Fibroblast of lung (primary cell): ENCODE data around the gene PKP1. TPM values are rescaled to one million over a fixed set of nuclear protein-coding genes. Genes with fewer than 3 reads are reported as not detected.

Source experiments
- DNase-seq, 2 donors: peaks; one replicate each; pipeline versions ENCODE4 v3.0.0 to v3.0.0-alpha.2; 2010; ENCODE audit warnings: low read depth in 2 of 2
- H2AFZ ChIP-seq: 2 replicates; pipeline ENCODE4 v1.5.1; 2012; ENCODE audit warnings: low read length, control low read depth, inconsistent platforms
- H3K27ac ChIP-seq: 2 replicates; pipeline ENCODE4 v1.5.1; 2011; ENCODE audit warnings: low read length, control low read depth; ENCODE audit not compliant: insufficient read depth
- H3K27me3 ChIP-seq: 2 replicates; pipeline ENCODE4 v1.5.1; 2011; ENCODE audit warnings: mild to moderate bottlenecking, low read length; ENCODE audit not compliant: control insufficient read depth, insufficient read depth
- H3K36me3 ChIP-seq: 2 replicates; pipeline ENCODE4 v1.5.1; 2011; ENCODE audit warnings: low read length; ENCODE audit not compliant: control insufficient read depth, insufficient read depth
- H3K4me1 ChIP-seq: 2 replicates; pipeline ENCODE4 v1.5.1; 2011; ENCODE audit warnings: low read length; ENCODE audit not compliant: control insufficient read depth, insufficient read depth; ENCODE audit errors: extremely low read depth
- H3K4me2 ChIP-seq: 2 replicates; pipeline ENCODE4 v1.5.1; 2011; ENCODE audit warnings: low read length, control low read depth; ENCODE audit not compliant: insufficient read depth; ENCODE audit errors: extremely low read depth
- H3K4me3 ChIP-seq, 4 experiments: fragments of 200-600 bp in 1 of 4; sonication (generic) in 1 of 4; replicated peaks in 1 of 4; 2 replicates each; pipeline ENCODE4 v1.5.1; 2011 to 2016; ENCODE audit warnings: low read length in 4 of 4, low read depth in 3 of 4, mild to moderate bottlenecking in 3 of 4, control low read depth in 2 of 4, inconsistent platforms in 1 of 4, mixed read lengths in 1 of 4; ENCODE audit not compliant: insufficient read depth in 1 of 4; ENCODE audit errors: control extremely low read depth in 1 of 4
- H3K79me2 ChIP-seq: 2 replicates; pipeline ENCODE4 v1.5.1; 2012; ENCODE audit warnings: mild to moderate bottlenecking, low read length, inconsistent platforms; ENCODE audit not compliant: control insufficient read depth, insufficient read depth
- H3K9ac ChIP-seq: 2 replicates; pipeline ENCODE4 v1.5.1; 2011; ENCODE audit warnings: mild to moderate bottlenecking, low read length, control low read depth; ENCODE audit not compliant: insufficient read depth
- H3K9me3 ChIP-seq: 2 replicates; pipeline ENCODE4 v1.5.1; 2012; ENCODE audit warnings: low read depth, low read length; ENCODE audit not compliant: control insufficient read depth, insufficient read depth
- H4K20me1 ChIP-seq: 2 replicates; pipeline ENCODE4 v1.5.1; 2011; ENCODE audit warnings: low read length; ENCODE audit not compliant: control insufficient read depth, insufficient read depth; ENCODE audit errors: extremely low read depth
- EZH2 ChIP-seq: IDR thresholded peaks from 2 replicates; pipeline ENCODE4 v1.5.1; 2012; ENCODE audit warnings: low read length, control low read depth, mild to moderate bottlenecking; ENCODE audit errors: missing control alignments
- polyA plus RNA-seq, 2 donors: library from polyadenylated mRNA; depleted of rRNA in 1 of 2; stranded (reverse) in 1 of 2; unstranded in 1 of 2; fragments of >200 nt; gene quantifications; 2 replicates each; pipeline ENCODE4 v1.2.1, GENCODE V29; 2011 to 2012; ENCODE audit warnings: missing spikeins in 1 of 2
- total RNA-seq: library from RNA; depleted of rRNA; stranded (reverse); fragments of >200 nt; gene quantifications from 2 replicates; pipeline ENCODE4 v1.2.1, GENCODE V29; 2014
- TF ChIP-seq, protein P1 (sequence below), 2 donors: IDR thresholded peaks in 1 of 2; conservative IDR thresholded peaks in 1 of 2; 1 replicate in 1 of 2; 2 replicates in 1 of 2; pipeline ENCODE4 v1.5.1; 2011 to 2012; ENCODE audit warnings: low read length in 2 of 2, control low read depth in 1 of 2, inconsistent platforms in 1 of 2, low read depth in 1 of 2, mild to moderate bottlenecking in 1 of 2

The PKP1 gene
- total and polyA plus RNA-seq, 2 donors (not counting 1 experiment from before 2014, with no cell fraction given) = under 0.01 to 0.08 TPM

DNA sequence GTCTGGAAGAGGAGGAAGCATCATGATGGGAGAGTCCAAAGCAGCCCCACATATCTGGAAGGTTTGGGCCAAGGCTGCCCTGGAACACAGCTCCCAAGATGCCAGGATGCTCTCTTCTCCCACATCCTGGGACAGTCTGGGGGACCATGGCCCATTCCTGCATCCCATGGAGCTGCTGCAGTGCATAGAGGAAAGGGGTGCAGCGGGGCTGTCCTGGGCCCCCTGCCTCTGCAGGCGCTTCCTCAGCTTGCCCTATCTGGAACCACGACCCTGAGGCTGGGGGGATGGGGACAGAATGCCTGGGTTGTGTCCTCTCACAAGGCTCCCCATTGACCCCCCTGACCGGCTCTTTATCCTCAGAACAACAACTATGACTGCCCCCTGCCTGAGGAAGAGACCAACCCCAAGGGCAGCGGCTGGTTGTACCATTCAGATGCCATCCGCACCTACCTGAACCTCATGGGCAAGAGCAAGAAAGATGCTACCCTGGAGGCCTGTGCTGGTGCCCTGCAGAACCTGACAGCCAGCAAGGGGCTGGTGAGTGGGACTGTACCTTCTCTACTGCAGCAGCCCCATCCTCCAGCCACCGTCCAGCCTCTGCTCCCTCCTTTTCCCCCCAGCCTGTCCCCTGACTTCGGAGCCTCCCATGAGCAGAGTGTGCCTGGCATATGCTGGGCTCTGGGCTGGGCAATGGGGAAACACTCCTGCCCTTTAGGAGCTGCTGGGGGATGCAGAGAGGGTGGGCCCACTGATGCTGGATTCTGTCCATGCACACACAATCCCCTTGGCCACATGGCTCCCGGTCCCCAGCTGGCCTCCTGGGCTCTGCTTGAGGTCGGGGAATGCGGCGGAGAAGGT lies 39.6 kb downstream of the PKP1 start:
- Histone ChIP-seq H3K9me3 (no peaks in the 10 kb centered on the region), H3K79me2 (no peaks in the 10 kb centered on the region), H2AFZ (no peak overlapping the region), H3K27ac (no peak overlapping the region), H3K9ac (no peak overlapping the region), H3K4me2 (no peak overlapping the region), H3K27me3 (peaks cover 8% of the 10 kb centered on the region), H3K4me1 (no peaks in the 10 kb centered on the region), H3K36me3 (no peaks in the 10 kb centered on the region), H4K20me1 (no peaks in the 10 kb centered on the region), H3K4me3 (no peak overlapping the region)
- DNase-seq = no peak
- TF ChIP-seq EZH2 = no peak
- TF ChIP-seq, protein P1, sequence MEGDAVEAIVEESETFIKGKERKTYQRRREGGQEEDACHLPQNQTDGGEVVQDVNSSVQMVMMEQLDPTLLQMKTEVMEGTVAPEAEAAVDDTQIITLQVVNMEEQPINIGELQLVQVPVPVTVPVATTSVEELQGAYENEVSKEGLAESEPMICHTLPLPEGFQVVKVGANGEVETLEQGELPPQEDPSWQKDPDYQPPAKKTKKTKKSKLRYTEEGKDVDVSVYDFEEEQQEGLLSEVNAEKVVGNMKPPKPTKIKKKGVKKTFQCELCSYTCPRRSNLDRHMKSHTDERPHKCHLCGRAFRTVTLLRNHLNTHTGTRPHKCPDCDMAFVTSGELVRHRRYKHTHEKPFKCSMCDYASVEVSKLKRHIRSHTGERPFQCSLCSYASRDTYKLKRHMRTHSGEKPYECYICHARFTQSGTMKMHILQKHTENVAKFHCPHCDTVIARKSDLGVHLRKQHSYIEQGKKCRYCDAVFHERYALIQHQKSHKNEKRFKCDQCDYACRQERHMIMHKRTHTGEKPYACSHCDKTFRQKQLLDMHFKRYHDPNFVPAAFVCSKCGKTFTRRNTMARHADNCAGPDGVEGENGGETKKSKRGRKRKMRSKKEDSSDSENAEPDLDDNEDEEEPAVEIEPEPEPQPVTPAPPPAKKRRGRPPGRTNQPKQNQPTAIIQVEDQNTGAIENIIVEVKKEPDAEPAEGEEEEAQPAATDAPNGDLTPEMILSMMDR (conservative IDR thresholded peaks at IDR 0.05 in 1 of 2, IDR thresholded peaks at IDR 0.05 in 1 of 2; ENCODE audit: low read depth in 1 of 2, low read length in 2 of 2) = no peak

GRCh38 chr1:201324306-201324705 lies 41.0 kb downstream of the PKP1 start:
- Histone ChIP-seq H3K4me1 (no peaks in the 10 kb centered on the region), H3K79me2 (no peaks in the 10 kb centered on the region), H3K27me3 (peaks cover 11% of the 10 kb centered on the region), H3K9ac (no peak overlapping the region), H3K27ac (no peak overlapping the region), H3K4me3 (no peak overlapping the region), H3K36me3 (no peaks in the 10 kb centered on the region), H3K4me2 (no peak overlapping the region), H4K20me1 (no peaks in the 10 kb centered on the region), H3K9me3 (no peaks in the 10 kb centered on the region), H2AFZ (no peak overlapping the region)
- DNase-seq = no peak
- TF ChIP-seq, protein P1 (conservative IDR thresholded peaks at IDR 0.05 in 1 of 2, IDR thresholded peaks at IDR 0.05 in 1 of 2; ENCODE audit: low read depth in 1 of 2, low read length in 2 of 2) = no peak
- TF ChIP-seq EZH2 = no peak

- no peak overlapping the region for H3K9ac ChIP-seq
- no peak overlapping the region for H2AFZ ChIP-seq
- no peaks in the 10 kb centered on the region for H3K79me2 ChIP-seq
- no peak for DNase-seq
- H3K27me3 ChIP-seq = peaks cover 10% of the 10 kb centered on the region
- H3K4me1 ChIP-seq = no peaks in the 10 kb centered on the region
- H3K36me3 ChIP-seq = no peaks in the 10 kb centered on the region
- H3K4me3 ChIP-seq = no peak overlapping the region
- no peaks in the 10 kb centered on the region for H3K9me3 ChIP-seq
- TF ChIP-seq, protein P1 (conservative IDR thresholded peaks at IDR 0.05 in 1 of 2, IDR thresholded peaks at IDR 0.05 in 1 of 2; ENCODE audit: low read depth in 1 of 2, low read length in 2 of 2) = no peak
- no peak for TF ChIP-seq EZH2
- no peaks in the 10 kb centered on the region for H4K20me1 ChIP-seq
- no peak overlapping the region for H3K4me2 ChIP-seq
- no peak overlapping the region for H3K27ac ChIP-seq
Observed at GRCh38 chr1:201324821-201325677, 41.7 kb downstream of the PKP1 start.
